GM21786 (cell line): Measurements from ENCODE around the gene SCN2B.

Experiments used
- ATAC-seq: cut with Tn5 transposase; IDR thresholded peaks from one replicate; pipeline ENCODE4 v1.9.1; 2021; ENCODE audit not compliant: unreplicated experiment

SCN2B gene

GRCh38 chr11:118135796-118136165 is 40.7 kb downstream of the SCN2B start:
- no peak for ATAC-seq

- no peak for ATAC-seq
Observed at GRCh38 chr11:118135051-118135795, 41.2 kb downstream of the SCN2B start.

GRCh38 chr11:118133816-118134215 is 42.6 kb downstream of the SCN2B start:
- no peak for ATAC-seq

GRCh38 chr11:118132385-118133151 is 43.9 kb downstream of the SCN2B start:
- ATAC-seq = no peak

GRCh38 chr11:118129471-118130172 is 46.8 kb downstream of the SCN2B start:
- no peak for ATAC-seq

- ATAC-seq = no peak
Observed at GRCh38 chr11:118128721-118129470, 47.5 kb downstream of the SCN2B start.

GRCh38 chr11:118128310-118128709 is 48.1 kb downstream of the SCN2B start:
- no peak for ATAC-seq

GRCh38 chr11:118126082-118126838 is 50.2 kb downstream of the SCN2B start:
- no peak for ATAC-seq

- ATAC-seq = no peak
Observed at GRCh38 chr11:118124929-118125535, 51.4 kb downstream of the SCN2B start.

GRCh38 chr11:118120793-118121192 is 55.6 kb downstream of the SCN2B start:
- ATAC-seq = no peak

GRCh38 chr11:118117790-118118601 is 58.4 kb downstream of the SCN2B start:
- no peak for ATAC-seq

- ATAC-seq = no peak
Observed at GRCh38 chr11:118115048-118115447, 61.4 kb downstream of the SCN2B start.

- no peak for ATAC-seq
Observed at GRCh38 chr11:118114266-118114665, 62.2 kb downstream of the SCN2B start.

- ATAC-seq = no peak
Observed at GRCh38 chr11:118112711-118113430, 63.6 kb downstream of the SCN2B start.
